ENCODE results near the gene ZBTB7C.

- TF ChIP-seq, protein P1, sequence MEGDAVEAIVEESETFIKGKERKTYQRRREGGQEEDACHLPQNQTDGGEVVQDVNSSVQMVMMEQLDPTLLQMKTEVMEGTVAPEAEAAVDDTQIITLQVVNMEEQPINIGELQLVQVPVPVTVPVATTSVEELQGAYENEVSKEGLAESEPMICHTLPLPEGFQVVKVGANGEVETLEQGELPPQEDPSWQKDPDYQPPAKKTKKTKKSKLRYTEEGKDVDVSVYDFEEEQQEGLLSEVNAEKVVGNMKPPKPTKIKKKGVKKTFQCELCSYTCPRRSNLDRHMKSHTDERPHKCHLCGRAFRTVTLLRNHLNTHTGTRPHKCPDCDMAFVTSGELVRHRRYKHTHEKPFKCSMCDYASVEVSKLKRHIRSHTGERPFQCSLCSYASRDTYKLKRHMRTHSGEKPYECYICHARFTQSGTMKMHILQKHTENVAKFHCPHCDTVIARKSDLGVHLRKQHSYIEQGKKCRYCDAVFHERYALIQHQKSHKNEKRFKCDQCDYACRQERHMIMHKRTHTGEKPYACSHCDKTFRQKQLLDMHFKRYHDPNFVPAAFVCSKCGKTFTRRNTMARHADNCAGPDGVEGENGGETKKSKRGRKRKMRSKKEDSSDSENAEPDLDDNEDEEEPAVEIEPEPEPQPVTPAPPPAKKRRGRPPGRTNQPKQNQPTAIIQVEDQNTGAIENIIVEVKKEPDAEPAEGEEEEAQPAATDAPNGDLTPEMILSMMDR (IDR thresholded peaks at IDR 0.05) = no peak
- TF ChIP-seq EZH2 (IDR thresholded peaks at IDR 0.05; ENCODE audit: borderline replicate concordance, insufficient read depth, low read depth, low read length, poor library complexity, severe bottlenecking) = no peak
Observed at GRCh38 chr18:48363175-48363574, 46.0 kb downstream of the ZBTB7C start.

All from B cell (primary cell).